HL-60/S4 treated with phorbol 12-myristate 13-acetate at 8.2 ng/mL for 4 days and 3 days (cell line): Measurements from ENCODE around the gene MAPKAP1.

Experiments
- in situ Hi-C: fragments of 300-500 bp; cut with MboI; formaldehyde crosslinking; loops from 2 replicates; pipeline ENCODE4 v1.15.0; 2022; ENCODE audit warnings: low sequenced_read_pairs

MAPKAP1 gene

DNA sequence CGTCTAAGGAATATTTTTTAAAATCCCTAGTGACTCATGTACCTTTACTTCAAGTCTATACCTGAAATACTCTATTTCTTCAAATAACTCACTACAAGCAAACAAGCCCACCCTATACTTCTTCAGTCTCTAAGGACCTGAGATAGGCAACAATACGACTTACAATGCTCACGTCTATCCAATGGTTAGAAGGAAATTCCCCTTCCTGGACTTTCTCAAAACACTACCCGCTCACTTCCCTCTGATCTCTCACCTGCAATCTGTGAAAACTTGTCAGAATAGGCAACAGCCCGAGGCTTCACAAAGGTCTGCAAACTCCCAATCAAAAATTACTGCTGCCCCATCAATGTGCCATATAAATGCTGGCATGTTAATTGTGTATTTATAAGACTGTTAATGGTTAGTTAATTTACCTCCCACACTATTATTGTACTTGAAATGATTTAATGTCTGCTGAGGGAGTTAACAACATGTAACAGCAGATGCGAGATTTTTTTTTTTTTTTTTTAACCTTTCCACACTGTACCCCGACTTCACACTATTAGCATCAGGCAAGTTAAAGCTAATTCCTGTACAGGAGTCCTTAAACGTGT, 27.3 kb downstream of the MAPKAP1 start:
- in situ Hi-C loops, result no loop called here

DNA sequence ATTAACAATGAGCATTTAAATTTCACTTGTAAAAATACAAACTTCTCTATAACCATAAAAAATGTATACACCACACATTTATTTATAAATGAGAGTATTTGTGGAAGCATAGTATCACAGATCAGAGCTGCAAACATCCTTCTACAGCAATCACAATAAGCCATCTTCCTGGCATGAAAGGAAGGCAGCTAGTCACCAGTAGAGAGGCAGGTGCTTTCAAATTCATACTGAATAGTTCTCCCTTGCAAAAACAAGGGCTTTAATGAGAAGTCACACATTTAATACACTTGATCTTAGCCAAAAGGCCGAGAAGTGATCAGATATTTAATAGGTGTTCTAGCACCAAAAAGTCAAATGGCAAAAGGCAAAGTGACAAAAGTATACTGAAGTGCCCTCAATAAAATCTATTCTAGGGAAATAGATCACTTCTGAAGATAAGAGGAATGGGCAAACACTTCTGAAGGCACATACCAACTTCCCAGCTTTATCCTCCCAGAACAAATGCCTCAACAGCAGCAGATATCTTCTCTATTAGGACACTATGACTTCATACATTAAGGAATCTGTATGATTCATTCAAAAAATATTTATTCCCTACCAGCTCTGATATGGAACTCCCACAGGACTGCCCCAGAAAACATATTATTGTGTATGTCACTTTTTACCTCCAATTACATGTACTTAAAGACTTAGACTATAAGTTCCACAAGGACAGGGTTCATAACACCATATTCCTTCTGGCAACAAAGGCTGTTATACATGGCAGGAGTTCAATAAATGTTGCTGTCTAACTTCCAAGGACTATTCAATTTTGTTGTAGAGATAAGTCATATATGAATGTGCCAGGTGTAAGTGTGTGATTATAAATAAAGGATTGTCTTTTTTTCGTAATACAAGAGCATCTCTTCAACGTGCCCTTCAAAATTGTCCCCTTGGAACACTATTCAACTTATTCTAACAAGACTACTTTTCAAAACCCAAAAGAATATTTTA, 31.7 kb downstream of the MAPKAP1 start:
- in situ Hi-C loops, result no loop called here

DNA sequence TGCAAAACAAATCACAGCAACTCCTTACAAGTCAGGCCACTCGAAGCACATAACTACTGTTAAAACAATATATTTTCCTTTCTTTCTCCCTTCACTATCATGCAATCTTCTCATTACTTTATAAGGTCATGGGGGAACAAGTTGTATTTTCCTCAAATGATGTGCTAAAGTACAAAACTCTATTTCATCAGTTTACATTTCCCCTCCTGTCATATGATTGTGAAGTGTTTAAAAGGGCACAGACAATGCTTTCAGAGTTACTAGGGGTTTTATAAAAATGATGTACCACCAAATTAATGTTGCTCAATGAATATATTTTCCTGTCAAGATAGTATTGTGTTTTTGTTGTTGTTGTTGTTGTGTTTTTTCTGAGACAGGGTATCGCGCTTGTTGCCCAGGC, 34.1 kb downstream of the MAPKAP1 start:
- in situ Hi-C loops, result no loop called here

DNA sequence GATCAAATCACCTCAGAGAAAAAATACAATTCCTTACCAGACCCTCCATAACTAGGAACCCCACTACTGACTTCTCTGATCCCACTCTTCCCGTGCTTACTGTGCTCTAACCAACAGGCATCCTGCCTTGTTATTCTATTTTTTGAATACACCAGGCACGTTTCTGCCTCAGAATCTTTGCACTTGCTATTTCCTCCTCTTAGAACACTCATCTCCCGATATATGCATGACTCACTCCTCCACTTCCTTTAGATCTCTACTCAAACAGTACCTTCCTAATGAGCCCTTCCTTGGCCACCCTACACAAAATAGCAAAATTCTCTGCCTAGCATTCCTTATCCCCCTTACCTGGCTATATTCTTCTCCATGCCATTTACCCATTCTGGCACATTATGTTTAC, 43.9 kb downstream of the MAPKAP1 start:
- in situ Hi-C loops, result no loop called here

DNA sequence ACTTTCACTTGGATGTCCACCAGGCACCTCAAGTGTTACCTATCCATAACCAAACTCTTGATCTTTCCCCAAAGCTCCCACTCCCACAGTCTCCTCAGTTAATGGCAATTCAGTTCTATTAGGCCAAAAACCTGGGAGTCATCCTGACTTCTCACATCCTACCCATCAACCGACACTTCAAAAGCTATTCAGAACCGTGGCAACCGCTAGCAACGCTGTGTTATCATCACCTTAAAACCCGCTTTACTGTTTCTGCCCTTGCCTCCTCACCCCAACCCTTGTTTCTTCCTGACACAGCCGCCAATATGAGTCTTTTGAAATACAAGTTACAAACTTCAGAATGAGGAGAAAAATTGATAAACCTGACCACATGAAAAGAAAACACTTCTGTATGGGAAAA, 46.5 kb downstream of the MAPKAP1 start:
- in situ Hi-C loops, result no loop called here

DNA sequence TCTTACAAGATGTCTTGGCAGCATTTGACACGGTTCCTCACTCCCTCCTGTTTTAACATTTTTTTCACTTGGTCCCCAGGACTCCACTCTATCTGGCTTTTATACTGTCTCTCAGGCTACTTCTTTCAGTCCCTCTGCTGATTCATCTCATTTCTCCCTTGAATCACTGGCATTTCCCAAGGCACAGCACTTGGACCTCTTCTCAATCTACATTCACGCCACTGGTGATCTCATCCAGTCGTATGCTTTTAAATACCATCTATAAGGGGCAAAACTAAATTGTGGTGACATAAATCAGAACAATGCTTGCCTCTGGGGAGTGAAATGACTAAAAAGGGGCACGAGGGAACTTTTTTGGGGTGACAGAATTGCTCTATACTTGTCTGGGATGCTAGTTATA, 47.1 kb downstream of the MAPKAP1 start:
- in situ Hi-C loops, result no loop called here

DNA sequence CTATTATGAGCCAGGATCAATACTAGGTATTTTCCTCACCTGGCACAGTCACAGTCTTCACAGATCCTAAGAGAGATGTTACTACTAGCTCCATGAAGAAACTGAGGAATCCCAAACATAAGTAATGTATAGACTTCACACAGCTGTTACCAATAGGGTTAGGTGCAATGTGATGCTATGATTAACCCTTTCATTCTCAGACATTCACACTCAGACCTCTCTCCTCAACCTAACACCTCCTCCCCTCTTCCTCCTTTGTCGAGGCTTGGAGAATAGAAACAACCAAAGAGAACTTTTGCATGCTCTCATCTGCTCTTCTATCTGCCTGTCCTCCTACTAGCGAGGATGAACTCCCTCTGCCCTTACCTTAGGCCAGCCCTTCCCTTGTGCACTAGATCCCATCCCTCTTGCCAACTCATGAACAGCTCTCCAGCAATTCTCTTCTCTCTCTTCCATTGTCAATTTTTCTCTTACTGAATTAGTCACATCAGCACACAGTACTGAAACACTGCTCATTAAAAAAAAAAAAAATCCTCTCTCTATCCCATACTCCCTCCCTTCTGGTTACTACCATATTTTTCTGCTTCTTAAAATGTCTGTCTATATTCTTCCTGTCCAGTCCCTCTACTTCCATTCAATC, 47.7 kb downstream of the MAPKAP1 start:
- in situ Hi-C loops, result no loop called here

DNA sequence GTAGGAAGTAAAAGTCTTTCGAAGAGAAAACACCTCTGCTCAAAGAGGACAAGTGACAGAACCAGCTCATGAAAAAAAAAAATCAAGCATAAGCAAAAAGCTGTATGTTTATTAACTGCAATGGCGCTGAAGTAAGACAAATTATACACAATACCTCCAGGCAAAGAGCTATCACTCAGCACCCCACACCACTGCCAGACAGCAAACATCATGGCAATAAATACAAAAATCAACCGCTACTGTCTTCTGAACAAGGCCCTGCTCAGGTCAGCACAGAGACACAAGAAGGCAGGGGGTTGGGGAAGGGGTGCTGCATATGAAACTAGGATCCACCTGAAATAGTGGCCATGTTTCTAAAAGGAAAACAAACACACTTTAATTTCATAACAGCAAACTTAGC, 50.4 kb downstream of the MAPKAP1 start:
- in situ Hi-C loops, result no loop called here

DNA sequence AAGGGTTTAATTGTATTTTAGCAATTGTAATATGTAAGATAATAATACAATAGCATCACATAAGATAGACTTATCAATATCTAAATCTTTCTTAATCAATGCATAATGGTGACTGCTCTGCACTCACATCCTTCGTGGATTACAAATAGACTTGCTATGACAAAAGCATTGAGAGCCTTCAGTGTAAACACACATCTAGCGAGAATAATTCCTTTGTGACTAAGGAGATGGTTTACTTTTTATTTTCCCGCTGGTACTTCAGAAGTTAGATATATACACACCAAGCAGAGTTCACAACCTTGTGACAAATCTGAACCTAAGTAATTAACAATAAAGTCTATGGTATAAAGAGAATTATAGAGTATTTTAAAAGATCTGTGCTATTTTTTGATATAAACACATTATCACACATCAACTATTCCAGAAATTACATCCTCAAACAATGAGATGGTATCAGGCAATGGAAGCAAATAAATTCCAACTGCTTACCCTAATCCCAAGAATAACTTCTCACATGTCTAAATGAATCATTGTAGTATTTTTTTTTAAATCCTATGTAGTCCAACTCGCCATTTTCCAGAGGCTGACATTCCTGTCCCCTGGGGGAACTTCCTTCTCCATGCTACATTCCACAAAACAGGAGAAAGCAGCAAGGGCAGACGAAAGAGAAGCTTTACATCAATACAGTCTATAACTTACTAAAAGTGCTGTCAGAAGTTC, 51.2 kb downstream of the MAPKAP1 start:
- in situ Hi-C loops, result no loop called here

DNA sequence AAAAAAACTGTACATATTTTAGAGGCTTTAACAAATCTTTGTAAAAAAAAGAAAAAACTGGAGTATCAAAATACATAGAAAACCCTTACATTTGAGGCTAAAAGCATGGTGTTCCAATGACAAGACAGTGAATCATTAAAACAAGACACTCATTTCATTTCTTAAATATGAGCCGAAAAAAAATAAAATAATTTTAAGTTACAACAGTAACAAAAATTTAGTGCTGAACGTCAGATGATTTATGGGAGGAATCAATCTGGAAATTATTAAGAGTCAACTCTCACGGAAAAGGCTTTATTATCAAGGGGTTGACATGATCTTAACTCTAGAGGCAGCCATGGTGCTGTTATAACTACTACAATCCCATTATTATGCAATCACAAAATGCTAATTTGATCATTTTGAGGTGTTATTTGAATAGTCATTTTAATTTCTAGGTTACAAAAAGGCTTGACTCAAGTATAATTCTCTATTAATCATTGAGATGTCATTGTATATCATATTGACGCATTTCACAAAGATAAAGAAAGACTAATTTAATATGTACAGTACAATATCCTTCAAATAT, 51.9 kb downstream of the MAPKAP1 start:
- in situ Hi-C loops, result no loop called here

DNA sequence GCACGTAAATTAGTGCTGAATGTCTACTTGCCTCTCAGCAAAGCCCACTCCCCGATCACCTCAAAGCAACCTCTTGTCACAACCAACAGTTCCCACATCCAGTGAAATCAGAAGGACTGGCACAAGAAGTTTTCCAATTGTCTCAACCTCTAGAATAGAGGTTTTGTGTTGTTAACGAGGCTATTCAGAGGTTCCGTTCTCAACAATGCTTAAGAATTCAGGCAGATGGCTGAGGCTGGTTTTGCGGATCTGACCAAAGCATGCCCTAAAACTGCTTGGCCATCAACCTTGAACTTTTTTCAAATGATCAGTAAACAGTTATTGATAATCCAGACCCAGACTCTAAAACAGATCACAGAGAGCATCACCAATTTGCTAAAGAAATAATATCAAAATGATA, 52.9 kb downstream of the MAPKAP1 start:
- in situ Hi-C loops, result no loop called here

DNA sequence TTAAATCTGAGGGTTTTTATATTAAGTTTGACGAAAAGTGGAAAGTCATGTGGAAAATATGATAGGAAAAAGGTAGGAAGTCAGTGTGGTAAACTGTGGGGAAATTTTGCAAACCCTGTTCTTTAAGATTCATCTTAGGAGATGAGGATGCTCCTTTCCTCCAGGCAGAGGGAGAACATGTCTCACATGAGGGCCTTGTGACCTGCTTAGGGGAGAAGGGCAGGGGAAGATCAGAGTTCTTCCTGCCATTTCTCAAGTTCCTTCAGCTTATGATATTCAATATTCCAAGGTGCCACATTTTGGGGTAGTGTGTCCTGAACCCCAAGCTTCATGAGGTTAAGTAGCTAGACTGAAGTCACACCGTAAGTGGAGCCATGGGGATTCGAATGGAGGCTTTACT, 53.7 kb downstream of the MAPKAP1 start:
- in situ Hi-C loops, result no loop called here

DNA sequence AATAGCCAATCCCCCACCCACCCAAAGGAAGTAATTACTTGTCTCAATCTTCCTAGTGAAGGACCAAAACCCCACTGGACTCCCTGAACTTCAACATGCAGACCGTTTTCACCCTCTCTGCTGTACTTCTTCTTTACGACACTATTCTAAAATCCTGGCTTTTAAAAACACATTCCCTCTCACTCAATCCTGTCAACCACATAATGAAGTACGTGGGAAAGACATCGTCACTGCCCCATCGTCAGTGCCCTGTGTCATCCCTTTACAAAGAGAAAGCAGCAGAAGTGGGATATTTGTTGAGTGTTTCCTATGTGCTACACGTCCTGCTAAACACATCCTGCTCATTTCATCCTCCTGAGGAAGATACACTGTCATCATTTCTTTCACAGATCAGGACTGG, 54.2 kb downstream of the MAPKAP1 start:
- in situ Hi-C loops, result no loop called here

DNA sequence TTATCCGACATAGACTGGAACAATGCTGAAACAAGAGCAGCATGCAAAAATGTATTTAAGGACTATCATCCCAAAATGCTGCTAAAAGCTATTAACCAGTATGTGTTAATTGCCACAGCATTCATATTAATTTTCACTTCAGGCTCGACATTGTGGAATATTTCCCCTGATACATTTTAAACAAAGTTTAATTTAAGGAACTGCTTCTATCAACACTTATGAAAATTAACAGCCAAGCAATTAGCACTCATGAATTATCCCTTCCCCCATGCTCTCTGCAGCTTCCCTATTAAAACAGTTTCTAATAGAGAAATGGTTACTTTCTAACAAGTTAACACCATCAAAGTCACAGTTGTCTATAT, 54.8 kb downstream of the MAPKAP1 start:
- in situ Hi-C loops, result no loop called here

DNA sequence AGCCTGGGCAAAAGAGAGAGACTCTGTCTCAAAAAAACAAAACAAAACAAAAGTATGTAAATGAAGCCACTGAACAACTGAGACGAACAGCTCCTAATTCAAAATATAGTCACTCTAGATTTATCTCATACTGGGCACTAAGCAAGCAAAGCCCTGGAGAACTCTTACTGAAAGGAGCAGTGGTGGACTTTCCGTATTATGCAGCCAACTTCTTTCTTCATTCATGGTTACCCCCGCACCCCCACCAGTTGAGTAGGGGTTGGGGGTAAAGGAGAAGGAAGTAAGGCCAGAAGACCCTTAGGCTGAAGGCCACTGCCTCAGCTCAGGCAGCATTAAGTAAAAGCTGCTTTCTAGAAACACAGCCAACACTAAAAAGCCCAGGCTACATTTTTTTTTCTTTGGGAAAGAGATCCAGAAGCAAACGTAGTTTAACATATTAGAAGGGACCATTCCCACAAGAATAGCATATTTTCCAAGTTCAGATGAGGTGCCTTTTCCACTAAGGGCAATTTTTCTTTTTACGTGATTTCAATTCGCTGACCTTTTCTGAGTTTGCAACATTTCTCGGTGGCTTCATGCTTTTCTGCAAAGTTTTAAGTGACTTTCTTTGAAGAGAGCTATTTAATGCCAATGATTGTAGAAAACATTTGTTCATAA, 55.3 kb downstream of the MAPKAP1 start:
- in situ Hi-C loops, result no loop called here

DNA sequence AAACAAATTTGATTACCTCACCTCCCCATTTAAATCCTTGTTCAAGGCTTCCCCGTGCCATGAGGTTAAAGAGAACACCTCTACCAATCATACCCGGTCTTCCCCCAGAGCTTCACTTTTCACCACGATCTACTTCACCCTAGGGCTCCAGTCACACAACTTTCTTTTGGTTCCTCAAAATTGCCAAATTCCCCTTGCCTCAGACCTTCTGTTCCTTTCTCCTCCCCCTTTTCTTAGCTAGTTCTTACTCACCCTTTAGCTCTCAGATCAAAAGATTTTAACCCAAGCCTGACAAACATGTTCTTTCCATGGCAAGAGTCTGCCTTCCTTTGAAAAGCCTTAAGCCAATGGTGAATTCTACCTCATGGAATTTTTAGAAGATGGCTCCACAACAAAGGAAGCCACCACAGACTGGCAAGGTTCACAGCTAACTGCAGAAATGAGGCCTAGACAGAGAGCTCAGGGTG, 56.7 kb downstream of the MAPKAP1 start:
- in situ Hi-C loops, result no loop called here

DNA sequence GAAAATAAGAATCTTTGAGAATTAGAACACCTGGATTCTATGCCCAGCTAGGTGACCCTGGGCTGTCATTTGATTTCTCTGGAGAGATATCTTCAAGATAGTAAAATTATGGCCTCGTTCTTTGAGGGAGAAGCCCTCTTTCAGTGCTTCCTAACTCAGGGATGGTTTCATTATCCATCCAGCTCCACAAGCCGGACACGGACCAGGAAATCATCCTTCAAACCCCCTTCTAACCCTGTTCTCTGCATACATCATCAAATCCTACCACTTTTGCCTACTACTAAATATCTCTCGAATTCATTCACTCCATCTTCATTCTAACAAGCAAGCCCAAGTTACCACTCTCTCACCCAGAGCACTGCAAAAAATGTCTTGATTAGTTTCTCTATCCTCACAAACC, 57.2 kb downstream of the MAPKAP1 start:
- in situ Hi-C loops, result no loop called here

DNA sequence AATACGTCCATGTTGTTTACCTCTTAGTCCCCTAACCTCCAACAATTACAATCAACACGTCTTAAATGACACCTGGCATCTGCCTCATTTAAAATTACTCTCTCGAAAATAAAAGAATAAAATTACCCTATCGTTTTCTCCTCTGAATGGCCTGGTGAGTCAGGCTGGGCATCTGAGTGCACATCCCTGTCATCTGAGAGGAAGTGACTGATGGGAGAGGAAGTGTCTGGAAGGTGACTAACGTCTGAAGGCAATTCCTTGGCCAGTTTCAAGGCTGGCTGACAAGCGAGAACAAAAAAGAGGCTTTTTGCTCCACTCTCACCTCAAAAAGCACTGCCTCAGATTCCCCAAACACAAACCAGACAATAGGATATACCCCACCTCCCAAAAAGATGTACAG, 57.7 kb downstream of the MAPKAP1 start:
- in situ Hi-C loops, result no loop called here

DNA sequence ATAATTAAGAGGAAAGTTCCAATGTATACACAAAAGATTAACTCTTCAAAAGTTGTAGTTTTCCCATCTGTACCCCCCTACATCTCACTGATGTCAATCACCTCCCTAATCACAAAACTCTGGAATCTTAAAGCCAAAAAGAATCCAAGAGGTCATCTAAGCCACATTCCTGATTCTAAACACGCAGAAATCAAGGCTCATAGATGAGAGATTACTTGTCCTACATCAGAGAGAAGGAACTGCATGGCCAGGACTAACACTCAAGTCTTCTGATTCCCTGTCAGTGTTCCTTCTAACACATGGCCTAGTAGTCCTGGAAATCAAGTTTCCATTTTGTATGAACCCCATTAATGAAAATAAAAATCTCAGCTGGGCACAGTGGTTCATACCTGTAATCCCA, 58.7 kb downstream of the MAPKAP1 start:
- in situ Hi-C loops, result no loop called here

DNA sequence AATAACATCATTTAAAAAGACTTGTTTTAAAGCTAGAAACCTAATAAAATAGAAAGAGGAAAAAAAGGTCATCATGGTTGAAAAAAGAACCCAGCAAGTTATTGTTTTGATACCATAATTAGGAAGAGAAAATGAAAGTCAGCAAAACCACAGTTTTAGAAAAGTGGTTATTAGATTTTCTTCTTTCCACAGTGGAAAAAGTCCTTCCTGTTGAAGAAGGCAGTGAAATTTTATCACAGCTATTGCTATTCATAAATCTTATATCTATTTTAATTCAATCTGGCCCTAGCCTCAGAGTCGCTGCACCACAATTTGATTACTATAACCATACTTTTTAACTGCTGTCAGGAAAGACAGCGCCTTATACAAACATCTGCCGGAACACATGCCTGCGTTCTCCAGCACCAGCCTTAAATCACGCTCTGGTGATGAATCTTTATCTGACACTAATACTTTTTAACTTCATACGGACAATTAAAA, 60.3 kb downstream of the MAPKAP1 start:
- in situ Hi-C loops, result no loop called here
